Activated CD8-positive, alpha-beta memory T cell treated with anti-CD3 and anti-CD28 coated beads for 48 hours (primary cell): Measurements from ENCODE around the gene BABAM2.

Source experiments
- DNase-seq, 3 experiments: peaks; one replicate each; pipeline ENCODE4 v3.0.0-alpha.2; 2020; ENCODE audit warnings: low read depth in 2 of 3, low spot score in 2 of 3

BABAM2 gene

GRCh38 chr2:28270456-28271152 is 380.1 kb downstream of the BABAM2 start:
- no peak for DNase-seq

DNA sequence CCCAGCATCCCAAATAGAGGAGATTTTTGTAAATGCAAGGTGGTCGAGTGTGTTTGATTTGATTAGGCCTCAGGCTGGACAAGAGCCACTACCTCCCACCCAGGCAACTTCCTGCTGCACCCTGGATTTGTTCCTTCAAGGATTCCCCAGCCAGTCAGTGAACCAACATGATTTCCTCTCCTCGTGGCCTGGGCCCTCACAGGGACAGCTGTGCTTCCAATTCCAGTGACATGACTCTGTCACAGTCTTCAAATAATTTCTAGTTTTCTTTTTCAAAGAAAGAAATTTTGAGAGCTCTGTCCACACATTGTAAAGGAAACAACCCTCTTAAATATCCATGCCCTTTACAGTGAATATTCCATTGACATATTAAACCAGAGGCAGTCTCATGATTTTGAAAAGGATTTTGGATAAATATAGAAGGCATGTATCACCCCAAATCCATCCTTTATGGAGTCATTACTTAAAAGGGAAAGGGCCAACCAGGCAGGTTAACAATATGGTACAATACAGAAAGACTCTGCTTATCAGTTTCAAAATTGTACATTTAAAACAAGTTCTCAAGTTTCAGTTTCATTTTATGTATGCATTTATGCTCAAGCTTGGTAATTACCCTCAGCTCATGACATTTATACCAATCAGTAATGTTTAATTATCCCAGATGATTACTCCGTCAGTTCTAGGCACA is 380.8 kb downstream of the BABAM2 start:
- no peak for DNase-seq

- no peak for DNase-seq
Measured at GRCh38 chr2:28271919-28272250, 381.4 kb downstream of the BABAM2 start.

GRCh38 chr2:28273751-28274150 is 383.2 kb downstream of the BABAM2 start:
- no peak for DNase-seq

DNA sequence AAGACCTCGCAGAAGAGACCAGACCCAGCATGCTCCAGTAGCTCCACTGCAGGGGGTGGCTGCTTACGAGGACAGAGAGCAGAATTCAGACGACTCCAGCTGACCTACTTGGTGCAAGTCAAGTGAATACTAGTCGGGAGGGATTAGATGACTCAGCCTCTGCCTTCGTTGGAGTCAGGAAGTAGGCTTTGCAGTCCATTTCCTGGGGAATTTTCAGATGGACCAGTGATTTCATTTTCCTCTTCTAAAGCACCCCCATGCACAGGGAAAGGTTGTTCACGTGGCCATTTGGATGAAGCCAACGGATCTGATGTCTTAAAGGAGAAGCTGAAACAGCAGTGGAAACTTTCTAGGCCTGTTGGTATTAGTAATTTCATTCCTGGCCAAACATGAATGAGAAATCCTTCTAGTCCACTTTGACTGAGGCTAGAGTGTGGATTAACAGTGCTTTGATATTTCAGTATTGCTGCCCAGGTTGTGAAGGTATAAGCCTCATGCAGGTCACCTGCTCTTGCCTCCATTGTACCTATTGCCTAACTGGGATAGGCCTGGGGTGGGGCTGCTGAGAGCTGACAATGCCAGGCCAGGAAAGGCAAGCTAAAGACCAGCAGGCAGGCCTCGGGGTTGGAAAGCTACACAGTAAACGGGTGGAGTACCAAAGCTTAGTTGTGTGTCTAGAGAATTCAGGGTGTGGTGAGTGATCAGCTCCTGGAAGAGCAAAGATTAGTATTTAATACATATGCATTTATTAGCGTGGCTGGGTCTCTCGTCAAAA is 384.6 kb downstream of the BABAM2 start:
- DNase-seq = no peak

- DNase-seq = no peak
Measured at GRCh38 chr2:28276076-28276618, 385.6 kb downstream of the BABAM2 start.

DNA sequence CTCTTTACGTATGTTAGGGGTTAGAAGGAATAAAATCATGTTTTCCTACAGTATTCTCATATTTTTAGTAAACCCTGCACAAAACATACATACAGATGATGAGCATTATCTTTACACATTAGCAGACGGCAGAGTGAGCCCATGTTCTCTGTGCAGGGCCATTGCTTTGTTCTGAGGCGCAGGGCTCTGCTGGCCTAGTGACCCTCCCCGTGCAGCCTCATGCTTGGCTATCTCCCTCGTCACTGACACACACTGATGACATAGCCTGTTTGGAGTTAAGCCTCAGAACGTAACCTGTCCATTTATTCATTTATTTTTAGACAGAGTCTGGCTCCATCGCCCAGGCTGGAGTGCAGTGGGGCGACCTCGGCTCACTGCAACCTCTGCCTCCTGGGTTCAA is 386.3 kb downstream of the BABAM2 start:
- no peak for DNase-seq

- DNase-seq = no peak
Measured at GRCh38 chr2:28277466-28277865, 386.9 kb downstream of the BABAM2 start.

DNA sequence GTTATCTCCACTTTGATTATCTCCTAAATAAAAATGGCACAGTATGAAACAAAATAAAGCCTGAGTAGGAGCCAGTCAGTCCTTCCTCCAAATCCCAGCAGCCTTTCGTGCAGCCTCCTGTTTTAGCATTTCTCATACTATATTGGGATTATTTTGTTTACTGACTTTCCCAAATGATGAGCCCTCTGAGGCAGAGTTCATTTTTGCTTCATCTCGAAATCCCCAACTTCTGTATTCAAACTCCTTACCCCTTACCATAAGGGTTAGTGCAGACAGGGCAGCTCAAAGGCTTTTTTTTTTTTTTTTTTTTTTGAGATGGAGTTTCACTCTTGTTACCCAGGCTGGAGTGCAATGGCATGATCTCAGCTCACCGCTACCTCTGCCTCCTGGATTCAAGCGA is 388.8 kb downstream of the BABAM2 start:
- no peak for DNase-seq

- no peak for DNase-seq
Measured at GRCh38 chr2:28280619-28281018, 390.1 kb downstream of the BABAM2 start.

GRCh38 chr2:28281739-28282138 is 391.2 kb downstream of the BABAM2 start:
- DNase-seq = no peak

GRCh38 chr2:28282248-28282647 is 391.7 kb downstream of the BABAM2 start:
- DNase-seq = no peak

- no peak for DNase-seq
Measured at GRCh38 chr2:28282861-28283646, 392.5 kb downstream of the BABAM2 start.

DNA sequence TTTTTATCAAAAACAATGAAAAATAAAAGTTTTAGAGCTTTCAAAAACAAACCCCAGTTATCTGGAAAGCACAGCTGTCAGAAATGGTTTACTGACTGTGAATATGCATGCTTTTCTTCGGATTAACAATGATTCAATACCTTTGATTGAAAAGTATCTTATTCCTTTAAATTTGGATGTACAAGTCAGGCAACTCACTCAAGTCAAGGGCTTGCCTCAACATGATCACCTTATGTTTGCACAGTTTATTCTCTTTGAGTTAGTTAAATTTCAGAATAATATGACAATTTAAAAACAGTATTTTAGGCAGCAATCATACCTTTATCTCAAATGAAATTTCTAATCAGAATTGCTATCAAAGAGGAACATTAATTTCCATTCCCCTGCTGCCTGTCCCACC is 393.3 kb downstream of the BABAM2 start:
- no peak for DNase-seq

GRCh38 chr2:28286678-28287077 is 396.1 kb downstream of the BABAM2 start:
- no peak for DNase-seq

DNA sequence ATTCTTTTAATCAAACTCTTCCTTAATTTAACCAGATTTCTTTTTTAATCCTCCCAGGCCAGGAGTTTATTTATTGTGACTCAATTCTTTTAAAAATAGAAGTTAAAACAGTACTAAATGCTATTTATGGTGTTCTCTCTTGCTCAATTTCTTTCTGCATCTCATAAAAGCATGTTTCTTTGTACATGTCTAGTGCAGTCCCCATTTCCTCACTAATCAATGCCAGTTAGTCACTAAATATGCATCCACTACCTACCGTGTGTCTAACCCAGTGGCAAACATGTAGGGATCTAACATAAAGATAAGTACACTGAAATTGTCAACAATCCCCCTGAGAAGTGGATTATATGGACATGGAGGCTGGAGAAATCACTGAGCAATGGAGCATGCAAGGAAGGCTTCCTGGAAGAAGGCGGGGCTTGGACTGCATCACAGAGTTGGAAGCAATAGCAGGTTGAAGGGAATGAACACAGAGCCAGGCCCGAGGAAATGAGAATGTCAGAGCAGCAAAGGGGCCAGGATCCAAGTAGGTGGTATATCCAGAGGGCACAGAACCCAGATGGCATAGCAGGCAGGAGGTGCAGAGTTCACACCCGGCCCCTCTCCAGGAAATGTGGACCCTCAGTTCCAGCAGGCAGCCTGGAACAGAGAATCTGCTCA is 396.9 kb downstream of the BABAM2 start:
- DNase-seq = no peak

DNA sequence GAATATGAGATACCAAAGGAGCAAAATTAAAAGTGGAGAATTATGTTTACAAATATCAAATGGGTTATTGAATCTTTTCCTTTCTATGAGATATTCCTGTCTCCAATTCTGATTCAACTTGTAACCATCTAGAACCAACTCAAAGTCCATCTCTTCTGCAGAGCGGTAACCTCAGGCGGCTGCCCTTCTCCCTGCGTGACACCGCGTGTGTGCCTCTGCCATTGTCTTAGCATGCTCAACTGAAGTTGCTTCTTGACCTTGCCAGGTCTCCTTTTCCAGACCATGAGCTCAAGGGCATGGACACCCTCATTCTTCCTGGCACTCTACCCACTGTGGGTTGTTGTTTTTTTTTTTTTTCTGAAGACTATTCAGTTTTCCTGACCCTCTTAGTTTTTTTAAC is 398.1 kb downstream of the BABAM2 start:
- DNase-seq = no peak

GRCh38 chr2:28291811-28292440 is 401.4 kb downstream of the BABAM2 start:
- no peak for DNase-seq

GRCh38 chr2:28292491-28292890 is 402.0 kb downstream of the BABAM2 start:
- no peak for DNase-seq

GRCh38 chr2:28293416-28293815 is 402.9 kb downstream of the BABAM2 start:
- no peak for DNase-seq
